ENCODE measurements around the gene REEP3.
"Not testable (repeated sequence)": the region's sequence is repeated elsewhere in the genome, so short reads cannot be mapped to it uniquely, and the experiment has no call there.

REEP3 gene

DNA sequence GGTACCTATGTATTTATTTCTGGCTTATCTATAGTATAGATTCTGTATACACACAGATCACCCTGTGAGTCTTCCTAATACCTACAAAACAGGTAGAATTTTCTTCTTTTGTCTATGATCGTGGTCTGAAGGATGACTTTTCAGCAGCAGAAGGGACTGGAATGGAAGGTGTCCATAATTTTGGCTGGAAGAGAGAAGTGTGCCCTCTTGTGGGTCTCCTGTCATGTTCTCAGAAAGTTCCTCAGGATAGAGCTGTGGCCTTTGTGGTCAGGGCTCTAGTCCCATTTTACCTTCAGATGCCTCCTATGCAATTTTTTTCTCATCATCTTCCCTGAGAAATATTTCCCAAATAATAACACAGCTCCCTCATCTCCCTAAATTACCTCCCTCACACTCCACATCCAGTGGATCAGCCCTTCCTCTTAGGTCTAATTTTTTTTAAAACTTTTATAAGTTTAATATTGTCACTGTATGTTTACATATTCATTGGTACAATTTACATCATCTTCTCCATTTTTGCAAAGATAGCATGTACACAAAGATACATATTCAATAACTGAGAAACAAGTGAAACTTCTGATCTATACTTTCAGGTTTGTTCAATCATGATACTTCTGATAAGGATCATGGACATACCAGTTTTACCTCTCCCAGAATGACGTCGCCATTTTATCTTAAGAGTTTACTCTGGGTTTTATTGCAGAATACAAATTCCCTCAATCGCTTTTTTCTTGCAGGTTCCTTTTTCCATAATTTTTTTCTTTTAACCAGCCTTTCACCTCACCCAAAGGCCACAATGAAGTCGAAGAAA is 112.7 kb downstream of the REEP3 start:
- DNase-seq = no peak

- DNase-seq = no peak
Measured at GRCh38 chr10:63634488-63635065, 113.4 kb downstream of the REEP3 start.

DNA sequence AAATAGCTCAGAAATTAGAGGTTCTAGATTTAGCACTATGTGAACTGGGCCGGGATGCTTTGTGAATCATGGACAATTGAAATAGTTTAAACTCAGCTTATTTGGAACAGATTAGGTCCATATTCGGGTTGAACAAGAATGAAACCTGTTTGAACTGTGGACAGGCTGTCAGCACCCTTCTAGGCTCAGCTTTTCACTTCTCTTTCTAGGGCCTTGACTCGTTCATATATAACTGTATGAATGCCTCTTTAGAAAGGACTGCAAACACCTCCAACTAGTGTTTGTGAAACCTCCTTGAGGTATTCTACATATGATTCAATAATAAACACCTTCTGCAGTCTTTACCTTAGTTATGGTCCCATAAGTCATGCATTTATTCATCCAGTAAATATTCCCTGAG is 115.6 kb downstream of the REEP3 start:
- no peak for DNase-seq

DNA sequence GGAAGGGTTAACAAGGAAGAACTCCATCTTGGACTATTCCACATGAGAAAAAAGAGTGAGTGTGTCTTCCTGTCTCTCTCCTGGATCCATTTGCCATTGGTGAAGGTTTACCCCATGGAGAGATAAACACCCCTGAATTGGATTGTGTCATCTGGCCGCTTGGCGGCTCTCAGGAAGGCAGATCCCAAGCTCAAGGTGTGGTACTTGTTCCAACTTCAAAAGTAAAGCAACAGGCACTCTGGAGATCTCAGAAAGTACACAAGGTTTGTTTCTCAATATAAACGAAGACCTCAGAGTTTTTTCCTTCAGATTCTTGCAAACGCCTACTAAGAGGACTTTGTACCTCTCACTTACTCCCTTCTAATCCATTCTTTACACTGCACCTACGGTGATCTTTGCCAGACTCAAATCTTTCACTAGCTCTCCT is 116.7 kb downstream of the REEP3 start:
- DNase-seq = no peak

DNA sequence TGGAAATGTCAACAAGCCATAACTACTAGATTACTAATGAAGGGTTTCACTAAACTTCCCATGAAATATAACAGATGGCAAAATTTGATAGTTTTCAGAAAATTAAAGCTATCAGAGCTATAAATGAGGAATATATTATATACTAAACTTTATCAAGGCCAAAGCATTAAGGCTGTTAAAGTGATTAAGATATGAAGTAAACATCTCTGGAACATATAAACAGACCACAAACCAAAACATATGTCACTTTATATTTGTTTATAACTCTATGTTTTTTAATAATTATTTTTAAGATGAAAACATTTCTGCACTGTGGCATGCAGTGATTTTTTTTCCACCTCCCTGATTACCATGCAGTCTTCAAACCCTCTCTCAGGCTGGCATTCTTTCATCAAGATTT is 120.2 kb downstream of the REEP3 start:
- DNase-seq = no peak

DNA sequence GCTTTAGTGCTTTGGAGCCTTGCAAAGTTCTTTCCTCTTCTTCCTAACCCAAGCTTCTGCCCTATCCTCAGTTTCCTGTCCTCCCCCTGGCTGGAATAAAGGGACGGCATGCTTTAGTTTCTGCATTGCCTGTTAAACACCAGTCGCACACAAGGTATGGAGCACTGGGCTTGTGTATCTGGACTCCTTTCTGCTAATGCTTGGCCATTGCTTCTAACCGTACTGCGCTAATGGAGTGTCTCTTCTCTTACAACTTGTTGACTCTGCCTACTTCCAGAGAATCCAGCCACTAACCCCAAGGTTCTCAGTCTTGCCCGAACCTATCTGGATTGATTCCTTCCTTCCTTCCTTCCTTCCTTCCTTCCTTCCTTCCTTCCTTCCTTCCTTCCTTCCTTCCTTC is 120.6 kb downstream of the REEP3 start:
- no peak for DNase-seq

- no peak for DNase-seq
Measured at GRCh38 chr10:63642808-63643207, 121.6 kb downstream of the REEP3 start.

DNA sequence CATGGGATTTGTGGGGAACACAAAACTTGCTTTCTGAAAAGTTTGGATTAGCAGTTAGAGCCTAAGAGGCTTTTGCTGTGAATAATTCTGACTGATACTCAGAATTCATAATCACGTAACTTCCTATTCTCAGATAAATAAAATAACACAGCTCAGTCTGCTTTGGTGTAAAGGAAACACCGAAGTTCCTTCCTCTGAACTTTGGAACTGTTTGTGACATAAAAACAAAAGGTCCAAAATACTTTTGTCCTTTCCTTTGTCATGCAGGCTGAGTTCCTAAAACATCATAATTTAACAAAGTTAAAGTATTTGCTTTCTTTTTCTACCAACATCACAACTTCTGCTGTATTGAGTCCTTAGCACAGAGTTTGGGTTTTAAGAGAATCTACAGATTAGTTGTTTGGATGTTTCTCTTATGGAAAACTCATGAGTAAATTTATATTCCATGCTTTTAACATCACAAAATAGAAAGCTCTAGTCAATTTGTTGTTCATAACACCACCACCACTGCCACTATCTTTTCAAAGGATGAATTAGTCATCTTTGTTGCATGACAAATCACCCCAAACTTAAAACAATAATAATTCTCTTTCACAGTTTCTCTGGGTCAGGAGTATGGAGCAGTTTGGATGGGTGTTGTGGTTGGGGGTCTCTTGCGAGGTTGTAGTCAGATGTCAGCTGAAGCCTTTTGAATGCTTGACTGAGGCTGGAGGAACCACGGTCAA is 123.4 kb downstream of the REEP3 start:
- DNase-seq = no peak

- no peak for DNase-seq
Measured at GRCh38 chr10:63645195-63645594, 124.0 kb downstream of the REEP3 start.

GRCh38 chr10:63646491-63646890 is 125.3 kb downstream of the REEP3 start:
- no peak for DNase-seq

DNA sequence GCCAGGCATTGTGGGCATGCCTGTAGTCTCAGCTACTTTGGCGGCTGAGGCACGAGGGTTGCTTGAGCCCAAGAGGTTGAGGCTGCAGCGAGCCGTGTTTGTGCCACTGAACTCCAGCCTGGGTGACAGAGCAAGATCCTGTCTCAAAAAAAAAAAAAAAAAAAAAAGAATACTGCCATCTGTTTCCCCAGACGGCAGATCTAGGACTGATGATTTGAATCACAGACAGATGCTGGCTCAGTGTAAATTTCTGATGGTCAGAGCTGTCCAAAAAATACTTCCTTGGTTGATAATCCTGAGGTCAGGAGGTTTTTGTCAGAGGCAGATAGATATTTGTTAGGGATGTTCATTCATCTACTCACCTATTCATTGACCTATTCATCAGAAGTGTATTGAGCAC is 130.7 kb downstream of the REEP3 start:
- DNase-seq = no peak

GRCh38 chr10:63653747-63654146 is 132.5 kb downstream of the REEP3 start:
- no peak for DNase-seq

DNA sequence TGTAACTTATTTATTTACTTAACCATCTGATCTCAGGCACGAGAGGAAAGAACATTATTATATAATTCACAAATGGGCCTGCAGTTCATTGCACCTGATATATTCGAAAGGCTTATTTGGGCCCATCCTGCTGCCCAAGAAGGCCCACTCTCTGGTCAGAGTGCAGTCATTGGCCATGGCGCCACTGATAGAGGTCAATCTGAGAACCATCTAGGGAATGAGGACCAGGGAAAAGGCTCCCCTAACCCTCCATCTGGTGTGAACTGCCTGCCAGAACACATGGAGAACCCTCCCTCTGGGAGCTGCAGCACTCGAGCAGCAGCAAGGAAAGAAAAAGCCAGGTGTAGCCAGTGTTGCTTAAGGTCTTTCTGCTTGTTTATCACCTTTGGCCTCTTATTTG is 136.6 kb downstream of the REEP3 start:
- no peak for DNase-seq

DNA sequence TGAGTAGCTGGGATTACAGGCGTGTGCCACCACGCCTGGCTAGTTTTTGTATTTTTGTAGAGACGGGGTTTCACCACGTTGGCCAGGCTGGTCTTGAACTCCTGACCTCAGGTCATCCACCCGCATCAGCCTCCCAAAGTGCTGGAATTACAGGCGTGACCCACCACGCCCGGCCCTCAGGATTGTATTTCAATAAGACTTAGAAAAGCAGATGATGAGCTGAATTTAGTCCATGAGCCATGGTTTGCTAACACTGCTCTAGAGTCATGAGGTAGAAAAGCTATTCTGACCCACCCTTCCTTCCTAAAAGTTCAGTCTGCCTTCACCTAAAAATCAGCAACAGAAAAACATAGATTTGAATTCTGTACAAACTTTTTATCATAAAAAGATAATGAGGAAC is 139.7 kb downstream of the REEP3 start:
- DNase-seq = not testable (repeated sequence)

DNA sequence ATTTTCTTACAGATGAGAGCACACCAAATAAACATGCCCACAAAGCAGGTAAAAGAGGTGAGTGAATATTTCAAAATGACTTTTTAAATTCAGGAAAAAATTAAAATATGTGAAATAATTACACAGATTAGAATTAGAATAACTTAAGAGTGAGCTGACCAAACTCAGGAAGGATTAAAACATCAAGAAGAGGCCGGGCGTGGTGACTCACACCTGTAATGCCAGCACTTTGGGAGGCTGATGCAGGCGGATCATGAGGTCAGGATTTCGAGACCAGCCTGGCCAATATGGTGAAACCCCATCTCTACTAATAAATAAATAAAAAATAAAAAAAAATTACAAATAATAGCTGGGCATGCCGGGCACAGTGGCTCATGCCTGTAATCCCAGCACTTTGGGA is 140.1 kb downstream of the REEP3 start:
- no peak for DNase-seq

DNA sequence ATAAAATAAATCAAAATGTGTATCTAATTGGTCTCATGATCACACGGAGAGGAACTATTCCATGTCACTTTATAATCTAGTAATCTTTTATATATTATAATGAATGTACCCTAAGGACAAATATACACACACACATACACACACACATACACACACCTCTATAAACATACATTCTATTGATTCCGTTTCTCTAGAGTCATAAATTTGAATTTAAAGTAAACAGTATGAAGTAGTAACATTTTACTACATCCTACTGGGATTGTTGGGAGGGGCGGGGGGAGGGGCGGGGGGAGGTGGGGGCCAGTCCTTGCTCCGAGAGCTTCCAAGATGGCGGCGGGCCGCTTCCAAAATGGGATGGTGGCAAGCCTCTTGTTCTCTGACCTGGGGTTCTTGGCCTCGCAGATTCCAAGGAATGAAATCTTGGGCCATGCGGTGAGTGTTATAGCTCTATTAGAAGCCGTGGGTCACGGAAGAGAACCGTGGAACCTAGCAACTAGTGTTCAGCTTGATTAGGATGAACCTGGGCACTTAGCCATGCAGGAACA is 143.2 kb downstream of the REEP3 start:
- DNase-seq = no peak

- not testable (repeated sequence) for DNase-seq
Measured at GRCh38 chr10:63665006-63665580, 143.9 kb downstream of the REEP3 start.

DNA sequence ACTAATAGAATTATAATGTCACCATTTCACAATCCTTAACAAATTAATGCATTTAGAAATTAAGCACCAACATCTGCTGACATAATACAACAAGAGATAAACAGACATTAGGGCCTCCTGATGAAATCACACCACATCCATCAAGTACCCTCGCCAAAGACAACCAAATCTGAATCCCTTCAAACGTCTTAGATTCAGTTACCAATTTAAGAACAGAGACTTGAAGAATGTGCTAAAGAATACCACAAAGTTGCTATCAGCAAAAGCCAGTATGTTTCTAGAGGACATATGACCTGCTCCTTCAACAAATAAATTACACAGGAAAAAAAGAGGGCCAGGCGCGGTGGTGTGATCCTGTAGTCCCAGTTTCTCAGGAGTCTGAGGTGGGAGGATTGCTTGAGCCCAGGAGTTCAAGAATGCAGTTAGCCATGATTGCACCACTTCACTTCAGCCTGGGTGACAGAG is 144.5 kb downstream of the REEP3 start:
- DNase-seq = no peak

GRCh38 chr10:63666836-63667383 is 145.7 kb downstream of the REEP3 start:
- no peak for DNase-seq

DNA sequence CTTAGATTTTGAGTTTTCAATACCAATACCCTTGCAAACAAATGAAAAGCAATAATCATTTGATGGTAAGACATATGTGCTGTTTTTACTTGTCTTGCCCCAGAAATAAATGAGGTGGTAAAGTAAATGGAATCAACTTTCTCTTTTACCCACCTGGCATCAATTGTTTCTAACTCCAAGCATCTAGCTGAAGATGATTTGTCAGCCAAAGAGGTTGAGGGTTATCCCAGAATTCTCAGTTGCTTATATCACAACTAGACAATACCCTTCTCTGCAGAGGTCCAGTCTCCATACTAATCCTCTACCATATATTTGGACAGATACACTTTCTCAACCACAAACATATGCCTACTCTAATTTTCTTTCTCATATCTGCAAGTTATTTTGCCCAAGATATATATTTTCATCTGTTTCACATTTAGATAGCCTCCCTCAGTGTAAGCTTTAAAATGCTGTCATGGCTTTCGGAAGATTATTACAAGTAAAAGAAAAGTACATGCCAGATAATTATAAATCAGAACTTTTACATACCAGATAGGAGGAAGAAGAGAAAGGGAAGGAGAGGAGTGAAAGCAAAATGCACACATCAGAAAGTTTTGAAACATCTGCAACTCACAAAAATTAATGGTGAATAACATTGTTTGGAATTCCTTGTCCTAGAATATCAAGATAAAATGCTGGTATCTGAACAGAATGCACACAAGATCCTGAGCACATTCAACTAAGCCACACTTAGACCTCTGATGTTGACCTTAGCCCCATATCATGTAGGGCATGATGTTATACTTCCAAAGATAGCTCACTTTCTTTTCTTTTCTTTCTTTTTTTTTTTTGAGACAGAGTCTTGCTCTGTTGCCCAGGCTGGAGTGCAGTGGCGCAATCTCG is 146.6 kb downstream of the REEP3 start:
- DNase-seq = no peak

DNA sequence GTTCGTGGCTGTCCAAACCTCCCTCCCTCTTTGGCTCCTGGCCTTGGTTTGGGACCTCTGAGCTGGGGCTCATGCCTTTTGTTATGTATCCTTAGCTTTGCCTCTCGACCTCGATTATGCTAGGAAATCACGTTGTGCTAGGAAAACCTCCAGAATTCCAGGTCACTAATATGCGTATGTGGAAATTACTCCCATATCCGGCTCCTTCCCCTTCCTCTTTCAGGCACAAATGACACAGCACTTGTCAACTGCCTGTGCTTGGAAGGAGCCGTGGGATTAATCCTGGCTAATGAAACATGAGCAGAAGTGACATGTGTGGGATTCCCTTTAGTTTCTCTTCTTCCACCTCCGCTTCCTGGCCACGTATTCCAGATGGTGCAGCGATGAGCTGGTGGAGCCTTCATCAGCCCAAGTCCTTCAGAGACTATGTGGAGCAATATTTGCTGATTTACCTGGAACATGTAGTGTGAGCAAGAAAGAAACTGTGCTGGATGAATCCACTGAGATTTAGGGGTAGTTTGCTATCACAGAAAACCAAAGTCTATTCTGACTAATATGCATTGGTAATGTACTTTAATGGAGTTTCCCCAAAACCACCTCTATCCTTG is 149.2 kb downstream of the REEP3 start:
- no peak for DNase-seq

Measured in NCI-H1048 (cell line).